Measurements from ENCODE around the gene CD200. TPM values are rescaled to one million over a fixed set of nuclear protein-coding genes. Genes with fewer than 3 reads are reported as not detected.

The CD200 gene
- total RNA-seq, 1 experiment from 2014 or later: 46.8 TPM

GRCh38 chr3:112376992-112377391, 44.0 kb downstream of the CD200 start:
- 0 out of 2 replicates have a peak, but pooled peaks cover 5% of the 10 kb centered on the region for H3K9me3 Mint-ChIP-seq
- POLR2A ChIA-PET: no interaction called here
- peaks cover 44% of the 10 kb centered on the region for H3K4me1 Mint-ChIP-seq

GRCh38 chr3:112377568-112378071, 44.7 kb downstream of the CD200 start:
- no peaks in the 10 kb centered on the region for H3K27me3 Mint-ChIP-seq (ENCODE audit: low read depth)
- peak; percentile 28; the same call in 1 of the 2 replicates for ATAC-seq
- no peak for DNase-seq (ENCODE audit: low spot score)

More at GRCh38 chr3:112376992-112377391, 44.0 kb downstream of the CD200 start:
- TF ChIP-seq EMX1 (CRISPR knock-in tag; IDR thresholded peaks at IDR 0.05) (no peak), ESRRA (CRISPR knock-in tag; IDR thresholded peaks at IDR 0.05; ENCODE audit: borderline replicate concordance) (no peak), ZNF138 (CRISPR knock-in tag; conservative IDR thresholded peaks at IDR 0.05) (no peak), NFE2L1 (CRISPR knock-in tag; IDR thresholded peaks at IDR 0.05) (no peak), NFYB (CRISPR knock-in tag; conservative IDR thresholded peaks at IDR 0.05; ENCODE audit: low read depth) (no peak), TCF7 (CRISPR knock-in tag; IDR thresholded peaks at IDR 0.05; ENCODE audit: low read depth) (no peak), JUN (CRISPR knock-in tag; IDR thresholded peaks at IDR 0.05) (no peak), GABPB1 (CRISPR knock-in tag; IDR thresholded peaks at IDR 0.05) (no peak), TP53 (CRISPR knock-in tag; IDR thresholded peaks at IDR 0.05) (no peak), ZNF425 (CRISPR knock-in tag; conservative IDR thresholded peaks at IDR 0.05) (no peak), SOX15 (CRISPR knock-in tag; IDR thresholded peaks at IDR 0.05) (no peak), ZNF263 (CRISPR knock-in tag; IDR thresholded peaks at IDR 0.05; ENCODE audit: low read depth) (no peak), CREM (CRISPR knock-in tag; IDR thresholded peaks at IDR 0.05) (no peak), OVOL2 (CRISPR knock-in tag; IDR thresholded peaks at IDR 0.05; ENCODE audit: borderline replicate concordance) (no peak), GRHL2 (CRISPR knock-in tag; IDR thresholded peaks at IDR 0.05; ENCODE audit: insufficient replicate concordance, severe bottlenecking) (no peak)
- TF ChIP-seq, protein P1, sequence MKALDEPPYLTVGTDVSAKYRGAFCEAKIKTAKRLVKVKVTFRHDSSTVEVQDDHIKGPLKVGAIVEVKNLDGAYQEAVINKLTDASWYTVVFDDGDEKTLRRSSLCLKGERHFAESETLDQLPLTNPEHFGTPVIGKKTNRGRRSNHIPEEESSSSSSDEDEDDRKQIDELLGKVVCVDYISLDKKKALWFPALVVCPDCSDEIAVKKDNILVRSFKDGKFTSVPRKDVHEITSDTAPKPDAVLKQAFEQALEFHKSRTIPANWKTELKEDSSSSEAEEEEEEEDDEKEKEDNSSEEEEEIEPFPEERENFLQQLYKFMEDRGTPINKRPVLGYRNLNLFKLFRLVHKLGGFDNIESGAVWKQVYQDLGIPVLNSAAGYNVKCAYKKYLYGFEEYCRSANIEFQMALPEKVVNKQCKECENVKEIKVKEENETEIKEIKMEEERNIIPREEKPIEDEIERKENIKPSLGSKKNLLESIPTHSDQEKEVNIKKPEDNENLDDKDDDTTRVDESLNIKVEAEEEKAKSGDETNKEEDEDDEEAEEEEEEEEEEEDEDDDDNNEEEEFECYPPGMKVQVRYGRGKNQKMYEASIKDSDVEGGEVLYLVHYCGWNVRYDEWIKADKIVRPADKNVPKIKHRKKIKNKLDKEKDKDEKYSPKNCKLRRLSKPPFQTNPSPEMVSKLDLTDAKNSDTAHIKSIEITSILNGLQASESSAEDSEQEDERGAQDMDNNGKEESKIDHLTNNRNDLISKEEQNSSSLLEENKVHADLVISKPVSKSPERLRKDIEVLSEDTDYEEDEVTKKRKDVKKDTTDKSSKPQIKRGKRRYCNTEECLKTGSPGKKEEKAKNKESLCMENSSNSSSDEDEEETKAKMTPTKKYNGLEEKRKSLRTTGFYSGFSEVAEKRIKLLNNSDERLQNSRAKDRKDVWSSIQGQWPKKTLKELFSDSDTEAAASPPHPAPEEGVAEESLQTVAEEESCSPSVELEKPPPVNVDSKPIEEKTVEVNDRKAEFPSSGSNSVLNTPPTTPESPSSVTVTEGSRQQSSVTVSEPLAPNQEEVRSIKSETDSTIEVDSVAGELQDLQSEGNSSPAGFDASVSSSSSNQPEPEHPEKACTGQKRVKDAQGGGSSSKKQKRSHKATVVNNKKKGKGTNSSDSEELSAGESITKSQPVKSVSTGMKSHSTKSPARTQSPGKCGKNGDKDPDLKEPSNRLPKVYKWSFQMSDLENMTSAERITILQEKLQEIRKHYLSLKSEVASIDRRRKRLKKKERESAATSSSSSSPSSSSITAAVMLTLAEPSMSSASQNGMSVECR (CRISPR knock-in tag; IDR thresholded peaks at IDR 0.05; ENCODE audit: borderline replicate concordance): no peak
- TF ChIP-seq, protein P2, sequence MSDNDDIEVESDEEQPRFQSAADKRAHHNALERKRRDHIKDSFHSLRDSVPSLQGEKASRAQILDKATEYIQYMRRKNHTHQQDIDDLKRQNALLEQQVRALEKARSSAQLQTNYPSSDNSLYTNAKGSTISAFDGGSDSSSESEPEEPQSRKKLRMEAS (CRISPR knock-in tag; IDR thresholded peaks at IDR 0.05): no peak
- H3K4me3 Mint-ChIP-seq: no peak overlapping the region
- H3K27ac Mint-ChIP-seq: no peak overlapping the region
- CTCF ChIA-PET: no interaction called here
- DNase-seq (ENCODE audit: low spot score) (no peak), ATAC-seq (no peak)
- H3K36me3 Mint-ChIP-seq: no peaks in the 10 kb centered on the region
- no peaks in the 10 kb centered on the region for H3K27me3 Mint-ChIP-seq (ENCODE audit: low read depth)

More at GRCh38 chr3:112377568-112378071, 44.7 kb downstream of the CD200 start:
- Mint-ChIP-seq H3K27ac (peak overlapping the region; percentile 68), H3K4me1 (peaks cover 44% of the 10 kb centered on the region), H3K4me3 (no peak overlapping the region), H3K9me3 (0 out of 2 replicates have a peak, but pooled peaks cover 8% of the 10 kb centered on the region), H3K36me3 (peaks cover 3% of the 10 kb centered on the region; the same call in 1 of the 2 replicates)
- TF ChIP-seq, protein P3, sequence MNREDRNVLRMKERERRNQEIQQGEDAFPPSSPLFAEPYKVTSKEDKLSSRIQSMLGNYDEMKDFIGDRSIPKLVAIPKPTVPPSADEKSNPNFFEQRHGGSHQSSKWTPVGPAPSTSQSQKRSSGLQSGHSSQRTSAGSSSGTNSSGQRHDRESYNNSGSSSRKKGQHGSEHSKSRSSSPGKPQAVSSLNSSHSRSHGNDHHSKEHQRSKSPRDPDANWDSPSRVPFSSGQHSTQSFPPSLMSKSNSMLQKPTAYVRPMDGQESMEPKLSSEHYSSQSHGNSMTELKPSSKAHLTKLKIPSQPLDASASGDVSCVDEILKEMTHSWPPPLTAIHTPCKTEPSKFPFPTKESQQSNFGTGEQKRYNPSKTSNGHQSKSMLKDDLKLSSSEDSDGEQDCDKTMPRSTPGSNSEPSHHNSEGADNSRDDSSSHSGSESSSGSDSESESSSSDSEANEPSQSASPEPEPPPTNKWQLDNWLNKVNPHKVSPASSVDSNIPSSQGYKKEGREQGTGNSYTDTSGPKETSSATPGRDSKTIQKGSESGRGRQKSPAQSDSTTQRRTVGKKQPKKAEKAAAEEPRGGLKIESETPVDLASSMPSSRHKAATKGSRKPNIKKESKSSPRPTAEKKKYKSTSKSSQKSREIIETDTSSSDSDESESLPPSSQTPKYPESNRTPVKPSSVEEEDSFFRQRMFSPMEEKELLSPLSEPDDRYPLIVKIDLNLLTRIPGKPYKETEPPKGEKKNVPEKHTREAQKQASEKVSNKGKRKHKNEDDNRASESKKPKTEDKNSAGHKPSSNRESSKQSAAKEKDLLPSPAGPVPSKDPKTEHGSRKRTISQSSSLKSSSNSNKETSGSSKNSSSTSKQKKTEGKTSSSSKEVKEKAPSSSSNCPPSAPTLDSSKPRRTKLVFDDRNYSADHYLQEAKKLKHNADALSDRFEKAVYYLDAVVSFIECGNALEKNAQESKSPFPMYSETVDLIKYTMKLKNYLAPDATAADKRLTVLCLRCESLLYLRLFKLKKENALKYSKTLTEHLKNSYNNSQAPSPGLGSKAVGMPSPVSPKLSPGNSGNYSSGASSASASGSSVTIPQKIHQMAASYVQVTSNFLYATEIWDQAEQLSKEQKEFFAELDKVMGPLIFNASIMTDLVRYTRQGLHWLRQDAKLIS (CRISPR knock-in tag; IDR thresholded peaks at IDR 0.05; ENCODE audit: borderline replicate concordance): no peak
- TF ChIP-seq ATF3 (CRISPR knock-in tag; conservative IDR thresholded peaks at IDR 0.05): no peak
- TF ChIP-seq TEAD4 (CRISPR knock-in tag; IDR thresholded peaks at IDR 0.05): no peak
- TF ChIP-seq, protein P4, sequence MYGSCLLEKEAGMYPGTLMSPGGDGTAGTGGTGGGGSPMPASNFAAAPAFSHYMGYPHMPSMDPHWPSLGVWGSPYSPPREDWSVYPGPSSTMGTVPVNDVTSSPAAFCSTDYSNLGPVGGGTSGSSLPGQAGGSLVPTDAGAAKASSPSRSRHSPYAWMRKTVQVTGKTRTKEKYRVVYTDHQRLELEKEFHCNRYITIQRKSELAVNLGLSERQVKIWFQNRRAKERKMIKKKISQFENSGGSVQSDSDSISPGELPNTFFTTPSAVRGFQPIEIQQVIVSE (CRISPR knock-in tag; IDR thresholded peaks at IDR 0.05; ENCODE audit: borderline replicate concordance): no peak
- no peak for TF ChIP-seq KAT7 (CRISPR knock-in tag; IDR thresholded peaks at IDR 0.05; ENCODE audit: borderline replicate concordance)
- no peak for TF ChIP-seq FOXP1 (CRISPR knock-in tag; IDR thresholded peaks at IDR 0.05; ENCODE audit: borderline replicate concordance)
- no peak for TF ChIP-seq ZBTB21 (CRISPR knock-in tag; IDR thresholded peaks at IDR 0.05; ENCODE audit: borderline replicate concordance)
- no peak for TF ChIP-seq ZNF423 (CRISPR knock-in tag; IDR thresholded peaks at IDR 0.05)
- TF ChIP-seq, protein P5, sequence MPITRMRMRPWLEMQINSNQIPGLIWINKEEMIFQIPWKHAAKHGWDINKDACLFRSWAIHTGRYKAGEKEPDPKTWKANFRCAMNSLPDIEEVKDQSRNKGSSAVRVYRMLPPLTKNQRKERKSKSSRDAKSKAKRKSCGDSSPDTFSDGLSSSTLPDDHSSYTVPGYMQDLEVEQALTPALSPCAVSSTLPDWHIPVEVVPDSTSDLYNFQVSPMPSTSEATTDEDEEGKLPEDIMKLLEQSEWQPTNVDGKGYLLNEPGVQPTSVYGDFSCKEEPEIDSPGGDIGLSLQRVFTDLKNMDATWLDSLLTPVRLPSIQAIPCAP (CRISPR knock-in tag; IDR thresholded peaks at IDR 0.05): no peak
- ChIA-PET POLR2A (no interaction called here), CTCF (no interaction called here)

Data from WTC11 (cell line).